NCI-H510A treated with DMSO at 0.1 percent for 48 hours (cell line): ENCODE data around the gene LYSMD1.
"Not testable (repeated sequence)": the region's sequence is repeated elsewhere in the genome, so short reads cannot be mapped to it uniquely, and the experiment has no call there.

Source experiments
- DNase-seq: peaks from one replicate; lab custom pipeline; 2025; lab: John Stamatoyannopoulos, UW

LYSMD1 gene

GRCh38 chr1:151165738-151166504 lies at the start of gene LYSMD1, which contains the start of gene SCNM1:
Gene LYSMD1, minus strand, starts transcription at chr1:151165902. Its CDS starts 644 bp downstream, at chr1:151165258.
Gene SCNM1, plus strand, starts transcription at chr1:151166144. Its CDS starts 9 bp downstream, at chr1:151166153.
- peak; percentile 97 for DNase-seq

- DNase-seq: no peak
Observed at GRCh38 chr1:151213560-151213959, 47.9 kb upstream of the LYSMD1 start.

- no peak for DNase-seq
Observed at GRCh38 chr1:151211972-151212705, 46.4 kb upstream of the LYSMD1 start.

- no peak for DNase-seq
Observed at GRCh38 chr1:151210830-151211229, 45.1 kb upstream of the LYSMD1 start.

GRCh38 chr1:151205381-151205965 lies 39.8 kb upstream of the LYSMD1 start:
- not testable (repeated sequence) for DNase-seq

- DNase-seq: no peak
Observed at GRCh38 chr1:151199873-151200581, 34.3 kb upstream of the LYSMD1 start.

- peak; percentile 90 for DNase-seq
Observed at GRCh38 chr1:151198254-151199127, 32.8 kb upstream of the LYSMD1 start, which contains the start of gene PIP5K1A. Gene PIP5K1A, plus strand, starts transcription at chr1:151198552. Its CDS starts 445 bp downstream, at chr1:151198997.

- peak; percentile 77 for DNase-seq
Observed at GRCh38 chr1:151197863-151198253, 32.2 kb upstream of the LYSMD1 start.

- peak; percentile 83 for DNase-seq
Observed at GRCh38 chr1:151196292-151196800, 30.6 kb upstream of the LYSMD1 start.

- not testable (repeated sequence) for DNase-seq
Observed at GRCh38 chr1:151194894-151195594, 29.3 kb upstream of the LYSMD1 start.

GRCh38 chr1:151193856-151194255 lies 28.2 kb upstream of the LYSMD1 start:
- no peak for DNase-seq

- no peak for DNase-seq
Observed at GRCh38 chr1:151193304-151193703, 27.6 kb upstream of the LYSMD1 start.

- no peak for DNase-seq
Observed at GRCh38 chr1:151192047-151192446, 26.3 kb upstream of the LYSMD1 start.

GRCh38 chr1:151189637-151190445 lies 24.1 kb upstream of the LYSMD1 start, which contains the start of gene VPS72:
Gene VPS72, minus strand, starts transcription at chr1:151190197. Its CDS starts 76 bp downstream, at chr1:151190121.
- peak; percentile 94 for DNase-seq

- not testable (repeated sequence) for DNase-seq
Observed at GRCh38 chr1:151188667-151189066, 23.0 kb upstream of the LYSMD1 start.

- DNase-seq: no peak
Observed at GRCh38 chr1:151187205-151187604, 21.5 kb upstream of the LYSMD1 start.

GRCh38 chr1:151184211-151184610 lies 18.5 kb upstream of the LYSMD1 start:
- DNase-seq: no peak

- no peak for DNase-seq
Observed at GRCh38 chr1:151176514-151177045, 10.9 kb upstream of the LYSMD1 start.

GRCh38 chr1:151175863-151176262 lies 10.2 kb upstream of the LYSMD1 start, which contains the start of gene TMOD4:
Gene TMOD4, minus strand, starts transcription at chr1:151175981. Its CDS starts 1,106 bp downstream, at chr1:151174875.
- no peak for DNase-seq
